Immature natural killer cell (primary cell): Measurements from ENCODE around the gene PRUNE2. TPM values are rescaled to one million over a fixed set of nuclear protein-coding genes. Genes with fewer than 3 reads are reported as not detected.

Source experiments
- DNase-seq, 3 donors: peaks; one replicate each; pipeline ENCODE4 v3.0.0; 2022; ENCODE audit warnings: mixed read lengths in 1 of 3
- H3K27ac Mint-ChIP-seq, 6 donors: one replicate each; pipeline ENCODE4 v1.8.0; 2020; ENCODE audit warnings: mixed read lengths in 6 of 6, mild to moderate bottlenecking in 5 of 6, inconsistent platforms in 4 of 6, moderate library complexity in 3 of 6
- H3K27me3 Mint-ChIP-seq, 3 donors: one replicate each; pipeline ENCODE4 v1.8.0; 2020 to 2021; ENCODE audit warnings: low read depth in 3 of 3, mild to moderate bottlenecking in 3 of 3, mixed read lengths in 3 of 3, moderate library complexity in 3 of 3, inconsistent platforms in 1 of 3
- H3K36me3 Mint-ChIP-seq, 3 donors: one replicate each; pipeline ENCODE4 v1.8.0; 2020; ENCODE audit warnings: mixed read lengths in 3 of 3, inconsistent platforms in 2 of 3, mild to moderate bottlenecking in 2 of 3
- H3K4me1 Mint-ChIP-seq, 2 donors: one replicate each; pipeline ENCODE4 v1.8.0; 2020; ENCODE audit warnings: inconsistent platforms in 2 of 2, mild to moderate bottlenecking in 2 of 2, mixed read lengths in 2 of 2, moderate library complexity in 1 of 2
- H3K4me3 Mint-ChIP-seq, 5 donors: one replicate each; pipeline ENCODE4 v1.8.0; 2020; ENCODE audit warnings: mild to moderate bottlenecking in 5 of 5, mixed read lengths in 5 of 5, inconsistent platforms in 3 of 5, moderate library complexity in 3 of 5
- H3K9me3 Mint-ChIP-seq, 6 donors: one replicate each; pipeline ENCODE4 v1.8.0; 2020; ENCODE audit warnings: mild to moderate bottlenecking in 6 of 6, mixed read lengths in 6 of 6, inconsistent platforms in 4 of 6, moderate library complexity in 3 of 6
- polyA plus RNA-seq, 3 donors: library from polyadenylated mRNA; unstranded; fragments of 300-500 nt; fragmentation: Illumina TruSeq; gene quantifications; one replicate each; pipeline ENCODE4 v1.2.3, GENCODE V29; 2021

The PRUNE2 gene
- polyA plus RNA-seq, 3 donors from 2014 or later = 0.11 to 0.24 TPM; not detected in 1

GRCh38 chr9:76895186-76895585 is 10.7 kb downstream of the PRUNE2 start:
- Mint-ChIP-seq H3K36me3 (no peaks in the 10 kb centered on the region), H3K4me3 (no peak overlapping the region), H3K27me3 (peaks cover 0 to 11% (median 8%) of the 10 kb centered on the region in 3 donors), H3K9me3 (peaks cover 0 to 5% (median 0%) of the 10 kb centered on the region in 6 donors), H3K4me1 (no peaks in the 10 kb centered on the region), H3K27ac (no peak overlapping the region)
- DNase-seq = no peak

- no peak overlapping the region for H3K27ac Mint-ChIP-seq
- H3K36me3 Mint-ChIP-seq = no peaks in the 10 kb centered on the region
- H3K9me3 Mint-ChIP-seq = peaks cover 0 to 5% (median 0%) of the 10 kb centered on the region in 6 donors
- H3K4me3 Mint-ChIP-seq = no peak overlapping the region
- H3K27me3 Mint-ChIP-seq = peaks cover 0 to 8% (median 7%) of the 10 kb centered on the region in 3 donors
- DNase-seq = no peak
- no peaks in the 10 kb centered on the region for H3K4me1 Mint-ChIP-seq
Observed at GRCh38 chr9:76894198-76894597, 11.7 kb downstream of the PRUNE2 start.

- Mint-ChIP-seq H3K27me3 (peaks cover 0 to 8% (median 5%) of the 10 kb centered on the region in 3 donors), H3K36me3 (no peaks in the 10 kb centered on the region), H3K27ac (no peak overlapping the region), H3K4me3 (no peak overlapping the region), H3K9me3 (peaks cover 0 to 5% (median 0%) of the 10 kb centered on the region in 6 donors), H3K4me1 (no peaks in the 10 kb centered on the region)
- DNase-seq = no peak
Observed at GRCh38 chr9:76893395-76893932, 12.4 kb downstream of the PRUNE2 start.

GRCh38 chr9:76891874-76892273 is 14.0 kb downstream of the PRUNE2 start:
- Mint-ChIP-seq H3K4me3 (no peak overlapping the region), H3K27ac (no peak overlapping the region), H3K36me3 (no peaks in the 10 kb centered on the region), H3K27me3 (peaks cover 0 to 7% (median 5%) of the 10 kb centered on the region in 3 donors), H3K4me1 (no peaks in the 10 kb centered on the region), H3K9me3 (peaks cover 0 to 5% (median 0%) of the 10 kb centered on the region in 6 donors)
- DNase-seq = no peak

GRCh38 chr9:76891279-76891678 is 14.6 kb downstream of the PRUNE2 start:
- H3K36me3 Mint-ChIP-seq = no peaks in the 10 kb centered on the region
- H3K4me3 Mint-ChIP-seq = no peak overlapping the region
- peaks cover 0 to 3% (median 0%) of the 10 kb centered on the region in 6 donors for H3K9me3 Mint-ChIP-seq
- H3K4me1 Mint-ChIP-seq = no peaks in the 10 kb centered on the region
- H3K27ac Mint-ChIP-seq = no peak overlapping the region
- peaks cover 0 to 5% (median 5%) of the 10 kb centered on the region in 3 donors for H3K27me3 Mint-ChIP-seq
- no peak for DNase-seq

- no peak overlapping the region for H3K4me3 Mint-ChIP-seq
- no peaks in the 10 kb centered on the region for H3K36me3 Mint-ChIP-seq
- peaks cover 0 to 3% (median 0%) of the 10 kb centered on the region in 6 donors for H3K9me3 Mint-ChIP-seq
- H3K27ac Mint-ChIP-seq = no peak overlapping the region
- DNase-seq = no peak
- H3K4me1 Mint-ChIP-seq = no peaks in the 10 kb centered on the region
- H3K27me3 Mint-ChIP-seq = peaks cover 0 to 2% (median 0%) of the 10 kb centered on the region in 3 donors
Observed at GRCh38 chr9:76887951-76888350, 18.0 kb downstream of the PRUNE2 start.

- no peak overlapping the region for H3K4me3 Mint-ChIP-seq
Observed at GRCh38 chr9:76887003-76887821, 18.7 kb downstream of the PRUNE2 start.

GRCh38 chr9:76886318-76886717 is 19.6 kb downstream of the PRUNE2 start:
- Mint-ChIP-seq H3K27ac (no peak overlapping the region), H3K4me3 (no peak overlapping the region), H3K36me3 (no peaks in the 10 kb centered on the region), H3K27me3 (peaks cover 0 to 2% (median 0%) of the 10 kb centered on the region in 3 donors), H3K4me1 (no peaks in the 10 kb centered on the region), H3K9me3 (peaks cover 0 to 2% (median 0%) of the 10 kb centered on the region in 6 donors)
- no peak for DNase-seq

More at GRCh38 chr9:76887003-76887821, 18.7 kb downstream of the PRUNE2 start:
- Mint-ChIP-seq H3K27me3 (peaks cover 0 to 2% (median 0%) of the 10 kb centered on the region in 3 donors), H3K9me3 (peaks cover 0 to 4% (median 0%) of the 10 kb centered on the region in 6 donors), H3K27ac (no peak overlapping the region), H3K4me1 (no peaks in the 10 kb centered on the region), H3K36me3 (no peaks in the 10 kb centered on the region)
- DNase-seq = no peak

- peaks cover 0 to 2% (median 0%) of the 10 kb centered on the region in 6 donors for H3K9me3 Mint-ChIP-seq
- no peaks in the 10 kb centered on the region for H3K36me3 Mint-ChIP-seq
- DNase-seq = no peak
- H3K27me3 Mint-ChIP-seq = peaks cover 0 to 2% (median 0%) of the 10 kb centered on the region in 3 donors
- no peak overlapping the region for H3K4me3 Mint-ChIP-seq
- no peak overlapping the region for H3K27ac Mint-ChIP-seq
- H3K4me1 Mint-ChIP-seq = no peaks in the 10 kb centered on the region
Observed at GRCh38 chr9:76884823-76885222, 21.1 kb downstream of the PRUNE2 start.

- Mint-ChIP-seq H3K9me3 (peaks cover 0 to 2% (median 0%) of the 10 kb centered on the region in 6 donors), H3K27ac (no peak overlapping the region), H3K4me3 (no peak overlapping the region), H3K27me3 (peaks cover 0 to 2% (median 0%) of the 10 kb centered on the region in 3 donors), H3K36me3 (no peaks in the 10 kb centered on the region), H3K4me1 (no peaks in the 10 kb centered on the region)
- no peak for DNase-seq
Observed at GRCh38 chr9:76883341-76883855, 22.5 kb downstream of the PRUNE2 start.

- Mint-ChIP-seq H3K4me3 (no peak overlapping the region), H3K4me1 (no peaks in the 10 kb centered on the region)
Observed at GRCh38 chr9:76882686-76883085, 23.2 kb downstream of the PRUNE2 start.

GRCh38 chr9:76880210-76880609 is 25.7 kb downstream of the PRUNE2 start:
- no peaks in the 10 kb centered on the region for H3K4me1 Mint-ChIP-seq
- no peak overlapping the region for H3K4me3 Mint-ChIP-seq
- DNase-seq = no peak
- H3K9me3 Mint-ChIP-seq = peaks cover 0 to 2% (median 0%) of the 10 kb centered on the region in 6 donors
- no peak overlapping the region for H3K27ac Mint-ChIP-seq
- H3K36me3 Mint-ChIP-seq = no peaks in the 10 kb centered on the region
- H3K27me3 Mint-ChIP-seq = peaks cover 2% of the 10 kb centered on the region in 3 donors

More at GRCh38 chr9:76882686-76883085, 23.2 kb downstream of the PRUNE2 start:
- Mint-ChIP-seq H3K9me3 (peaks cover 0 to 2% (median 0%) of the 10 kb centered on the region in 6 donors), H3K36me3 (no peaks in the 10 kb centered on the region), H3K27ac (no peak overlapping the region), H3K27me3 (peaks cover 2% of the 10 kb centered on the region in 3 donors)
- DNase-seq = no peak

GRCh38 chr9:76878933-76879332 is 27.0 kb downstream of the PRUNE2 start:
- no peak overlapping the region for H3K27ac Mint-ChIP-seq
- peaks cover 0 to 2% (median 2%) of the 10 kb centered on the region in 3 donors for H3K27me3 Mint-ChIP-seq
- H3K4me1 Mint-ChIP-seq = no peaks in the 10 kb centered on the region
- H3K4me3 Mint-ChIP-seq = no peak overlapping the region
- no peaks in the 10 kb centered on the region for H3K36me3 Mint-ChIP-seq
- H3K9me3 Mint-ChIP-seq = peaks cover 0 to 2% (median 0%) of the 10 kb centered on the region in 6 donors
- no peak for DNase-seq

- Mint-ChIP-seq H3K27ac (no peak overlapping the region), H3K27me3 (peaks cover 0 to 4% (median 2%) of the 10 kb centered on the region in 3 donors), H3K4me1 (no peaks in the 10 kb centered on the region), H3K36me3 (no peaks in the 10 kb centered on the region), H3K9me3 (peaks cover 0 to 2% (median 0%) of the 10 kb centered on the region in 6 donors), H3K4me3 (no peak overlapping the region)
- DNase-seq = no peak
Observed at GRCh38 chr9:76877961-76878360, 28.0 kb downstream of the PRUNE2 start.
